NCI-H1417 (cell line): Measurements from ENCODE around the gene GHRH.
A peak's percentile ranks its signal among the peaks of the same experiment; 100 is the strongest.

Source experiments
- DNase-seq, 3 experiments: peaks; one replicate each; lab custom pipeline; 2025; lab: John Stamatoyannopoulos, UW

GHRH gene

GRCh38 chr20:37261714-37262113, at the start of gene GHRH:
GHRH (minus strand) TSS chr20:37261814; CDS start chr20:37256889, 4,925 bp downstream.
- peak in 2 of 3 experiments; percentile 31 to 61 for DNase-seq

- DNase-seq, result no peak
These were observed 49.3 kb upstream of the GHRH start for GRCh38 chr20:37310951-37311350.

GRCh38 chr20:37309936-37310590, 48.4 kb upstream of the GHRH start:
- DNase-seq, result peak; percentile 29 to 70 (median 65)

GRCh38 chr20:37309290-37309689, 47.7 kb upstream of the GHRH start:
- DNase-seq, result no peak

- no peak for DNase-seq
These were observed 46.8 kb upstream of the GHRH start for GRCh38 chr20:37308086-37309050.

GRCh38 chr20:37305839-37306238, 44.2 kb upstream of the GHRH start:
- DNase-seq, result no peak

- peak in 1 of 3 experiments; percentile 53 for DNase-seq
These were observed 43.5 kb upstream of the GHRH start for GRCh38 chr20:37305079-37305478.

- DNase-seq, result peak in 2 of 3 experiments; percentile 63 to 79
These were observed 42.0 kb upstream of the GHRH start for GRCh38 chr20:37303637-37304036.

- no peak for DNase-seq
These were observed 41.4 kb upstream of the GHRH start for GRCh38 chr20:37302981-37303380.

- no peak for DNase-seq
These were observed 39.9 kb upstream of the GHRH start for GRCh38 chr20:37301558-37301957.

- DNase-seq, result no peak
These were observed 39.5 kb upstream of the GHRH start for GRCh38 chr20:37301120-37301519.

GRCh38 chr20:37299718-37300528, 38.3 kb upstream of the GHRH start:
- DNase-seq, result no peak

GRCh38 chr20:37298190-37298939, 36.8 kb upstream of the GHRH start:
- no peak for DNase-seq

GRCh38 chr20:37297066-37297736, 35.6 kb upstream of the GHRH start:
- DNase-seq, result no peak

GRCh38 chr20:37296371-37296770, 34.8 kb upstream of the GHRH start:
- no peak for DNase-seq

- DNase-seq, result peak; percentile 80 to 97 (median 86)
These were observed 34.0 kb upstream of the GHRH start for GRCh38 chr20:37295595-37295994.

- DNase-seq, result peak in 2 of 3 experiments; percentile 15 to 57
These were observed 33.4 kb upstream of the GHRH start for GRCh38 chr20:37295001-37295400.

GRCh38 chr20:37294262-37294981, 32.8 kb upstream of the GHRH start:
- DNase-seq, result no peak

- no peak for DNase-seq
These were observed 31.8 kb upstream of the GHRH start for GRCh38 chr20:37293301-37293943.

- DNase-seq, result no peak
These were observed 30.1 kb upstream of the GHRH start for GRCh38 chr20:37291724-37292126.
